ENCODE measurements around the gene CENPB. TPM values are rescaled to one million over a fixed set of nuclear protein-coding genes. Genes with fewer than 3 reads are reported as not detected.

Gene CENPB
- total and polyA plus RNA-seq, 4 donors: 4.5 to 32.4 (median 25.4) TPM

- 96% methylated on average over 8 of the region's 8 CpGs for WGBS
- no peak overlapping the region for H3K27ac ChIP-seq (ENCODE audit: low read depth in 1 of 2, low read length in 2 of 2)
- H3K9me3 ChIP-seq (ENCODE audit: control insufficient read depth in 4 of 4, low read length in 3 of 4): no peaks in the 10 kb centered on the region
- no peaks in the 10 kb centered on the region for H3K27me3 ChIP-seq (ENCODE audit: control insufficient read depth in 4 of 4, insufficient read depth in 4 of 4, low read length in 3 of 4)
- TF ChIP-seq JUND (IDR thresholded peaks at IDR 0.05): no peak
- no peak for TF ChIP-seq GABPA (IDR thresholded peaks at IDR 0.05 in 1 of 2, conservative IDR thresholded peaks at IDR 0.05 in 1 of 2)
- TF ChIP-seq CTCF (IDR thresholded peaks at IDR 0.05; ENCODE audit: low read depth, low read length, missing input control): no peak
- TF ChIP-seq ZBTB33 (IDR thresholded peaks at IDR 0.05): no peak
- TF ChIP-seq NR2F2 (IDR thresholded peaks at IDR 0.05): no peak
- no peak for TF ChIP-seq RXRA (IDR thresholded peaks at IDR 0.05)
- TF ChIP-seq SP1 (IDR thresholded peaks at IDR 0.05): no peak
- no peak for TF ChIP-seq EGR1 (IDR thresholded peaks at IDR 0.05; ENCODE audit: low read depth in 2 of 2)
- no peak for TF ChIP-seq RAD21 (IDR thresholded peaks at IDR 0.05)
- TF ChIP-seq REST (IDR thresholded peaks at IDR 0.05): no peak
- H3K9ac ChIP-seq (ENCODE audit: low read depth in 1 of 2, low read length in 2 of 2): no peak overlapping the region
- H3K36me3 ChIP-seq (ENCODE audit: control insufficient read depth in 4 of 4, insufficient read depth in 3 of 4, low read depth in 1 of 4, low read length in 3 of 4): peaks cover 0 to 10% (median 4%) of the 10 kb centered on the region in 4 donors
- no peak overlapping the region for H3K4me3 ChIP-seq (ENCODE audit: low read depth in 1 of 3, low read length in 3 of 3)
- DNase-seq (ENCODE audit: low spot score): no peak
- H3K4me1 ChIP-seq (ENCODE audit: control insufficient read depth in 4 of 4, insufficient read depth in 4 of 4, low read length in 3 of 4): peaks cover 17 to 40% (median 29%) of the 10 kb centered on the region in 4 donors
These were observed 14.3 kb upstream of the CENPB start for GRCh38 chr20:3800878-3801260.

- peaks cover 14 to 40% (median 30%) of the 10 kb centered on the region in 4 donors for H3K4me1 ChIP-seq (ENCODE audit: control insufficient read depth in 4 of 4, insufficient read depth in 4 of 4, low read length in 3 of 4)
- no peak overlapping the region for H3K4me3 ChIP-seq (ENCODE audit: low read depth in 1 of 3, low read length in 3 of 3)
- no peak overlapping the region for H3K9ac ChIP-seq (ENCODE audit: low read depth in 1 of 2, low read length in 2 of 2)
- H3K36me3 ChIP-seq (ENCODE audit: control insufficient read depth in 4 of 4, insufficient read depth in 3 of 4, low read depth in 1 of 4, low read length in 3 of 4): peaks cover 0 to 8% (median 4%) of the 10 kb centered on the region in 4 donors
- no peaks in the 10 kb centered on the region for H3K27me3 ChIP-seq (ENCODE audit: control insufficient read depth in 4 of 4, insufficient read depth in 4 of 4, low read length in 3 of 4)
- TF ChIP-seq EGR1 (IDR thresholded peaks at IDR 0.05; ENCODE audit: low read depth in 2 of 2) (no peak), ZBTB33 (IDR thresholded peaks at IDR 0.05) (no peak), HNF4A (conservative IDR thresholded peaks at IDR 0.05) (no peak), CTCF (IDR thresholded peaks at IDR 0.05; ENCODE audit: low read depth, low read length, missing input control) (no peak)
- no peak overlapping the region for H3K27ac ChIP-seq (ENCODE audit: low read depth in 1 of 2, low read length in 2 of 2)
- no peaks in the 10 kb centered on the region for H3K9me3 ChIP-seq (ENCODE audit: control insufficient read depth in 4 of 4, low read length in 3 of 4)
- DNase-seq (ENCODE audit: low spot score): no peak
- 95% methylated on average over 18 of the region's 18 CpGs for WGBS
These were observed 13.8 kb upstream of the CENPB start for GRCh38 chr20:3800256-3800877.

Data from liver (tissue), 9 donors.